ENCODE measurements around the gene AMPD3.

DNA sequence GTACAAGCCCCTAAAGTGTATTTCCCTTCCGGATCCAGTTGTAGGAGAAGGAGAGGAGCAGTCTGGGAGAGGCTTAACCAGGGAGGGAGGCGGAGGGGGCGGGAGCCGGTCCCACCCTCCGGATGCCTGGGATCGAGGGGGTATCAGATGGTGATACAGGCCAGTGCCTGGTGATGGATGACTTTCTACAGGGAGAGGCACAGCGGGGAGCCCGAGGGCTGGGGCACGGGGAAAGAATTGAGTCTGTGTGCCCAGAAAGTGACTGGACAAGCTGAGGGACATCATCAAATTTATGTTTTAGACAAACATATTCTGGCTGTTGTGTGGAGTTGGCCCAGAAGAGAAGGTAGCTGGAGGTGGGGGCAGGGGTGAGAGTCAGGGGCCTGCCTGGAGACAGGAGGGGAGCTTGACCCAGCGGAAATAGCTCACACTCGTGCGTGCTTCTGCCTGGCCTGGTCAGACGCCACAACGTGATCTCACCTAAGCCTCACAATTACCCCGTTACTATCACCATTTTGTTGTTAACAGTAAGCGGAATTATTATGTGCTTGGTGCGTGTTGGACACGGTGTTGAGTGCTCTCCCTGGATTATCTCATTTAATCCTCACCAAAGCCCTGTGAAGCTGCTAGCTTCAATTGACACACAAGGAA lies 42.4 kb downstream of the AMPD3 start:
- TF ChIP-seq, protein P1, sequence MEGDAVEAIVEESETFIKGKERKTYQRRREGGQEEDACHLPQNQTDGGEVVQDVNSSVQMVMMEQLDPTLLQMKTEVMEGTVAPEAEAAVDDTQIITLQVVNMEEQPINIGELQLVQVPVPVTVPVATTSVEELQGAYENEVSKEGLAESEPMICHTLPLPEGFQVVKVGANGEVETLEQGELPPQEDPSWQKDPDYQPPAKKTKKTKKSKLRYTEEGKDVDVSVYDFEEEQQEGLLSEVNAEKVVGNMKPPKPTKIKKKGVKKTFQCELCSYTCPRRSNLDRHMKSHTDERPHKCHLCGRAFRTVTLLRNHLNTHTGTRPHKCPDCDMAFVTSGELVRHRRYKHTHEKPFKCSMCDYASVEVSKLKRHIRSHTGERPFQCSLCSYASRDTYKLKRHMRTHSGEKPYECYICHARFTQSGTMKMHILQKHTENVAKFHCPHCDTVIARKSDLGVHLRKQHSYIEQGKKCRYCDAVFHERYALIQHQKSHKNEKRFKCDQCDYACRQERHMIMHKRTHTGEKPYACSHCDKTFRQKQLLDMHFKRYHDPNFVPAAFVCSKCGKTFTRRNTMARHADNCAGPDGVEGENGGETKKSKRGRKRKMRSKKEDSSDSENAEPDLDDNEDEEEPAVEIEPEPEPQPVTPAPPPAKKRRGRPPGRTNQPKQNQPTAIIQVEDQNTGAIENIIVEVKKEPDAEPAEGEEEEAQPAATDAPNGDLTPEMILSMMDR (IDR thresholded peaks at IDR 0.05; ENCODE audit: low read length) = no peak
- TF ChIP-seq EZH2phosphoT487 (IDR thresholded peaks at IDR 0.05; ENCODE audit: low read length) (no peak), EZH2 (optimal IDR thresholded peaks at IDR 0.05; ENCODE audit: low read depth, low read length) (no peak)

All from MM.1S (cell line).